Upper lobe of left lung (tissue), 4 donors: Measurements from ENCODE around the gene PRPF40A.

Source experiments
- CTCF ChIP-seq, 6 experiments: fragments of 450-650 bp in 4 of 6; fragments of 200-600 bp in 2 of 6; sonication (generic) in 2 of 6; IDR thresholded peaks; one replicate each; pipeline ENCODE4 v1.5.1; 2016 to 2019; ENCODE audit warnings: antibody characterized with exemption in 6 of 6
- EP300 ChIP-seq, 4 donors: sonication (generic); formaldehyde crosslinking; IDR thresholded peaks; one replicate each; pipeline ENCODE4 v1.5.1; 2017; ENCODE audit warnings: antibody characterized with exemption in 4 of 4, control low read depth in 2 of 4
- POLR2A ChIP-seq, 4 donors: fragments of 450-650 bp; IDR thresholded peaks; one replicate each; pipeline ENCODE4 v1.5.1; 2016 to 2017; ENCODE audit warnings: antibody characterized with exemption in 4 of 4, mild to moderate bottlenecking in 2 of 4
- POLR2AphosphoS5 ChIP-seq, 2 donors: sonication (generic); formaldehyde crosslinking; IDR thresholded peaks; one replicate each; pipeline ENCODE4 v1.5.1; 2017; ENCODE audit warnings: antibody characterized with exemption in 2 of 2

DNA sequence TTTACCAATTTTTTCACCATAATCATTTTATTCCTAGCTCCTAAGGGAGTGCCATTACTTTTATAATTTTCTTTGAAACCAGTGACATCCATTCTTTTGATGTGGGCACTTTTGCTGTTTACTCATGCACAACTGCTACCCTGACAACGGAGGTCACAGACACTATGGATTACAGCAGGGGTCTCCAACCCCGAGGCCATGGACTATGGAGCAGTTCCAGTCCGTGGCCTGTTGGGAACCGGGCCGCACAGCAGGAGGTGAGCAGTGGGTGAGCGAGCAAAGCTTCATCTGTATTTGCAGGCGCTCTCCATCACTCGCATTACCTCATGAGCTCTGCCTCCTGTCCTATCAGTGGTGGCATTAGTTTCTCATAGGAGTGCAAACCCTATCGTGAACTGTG lies 34.6 kb downstream of the PRPF40A start:
- TF ChIP-seq CTCF (IDR thresholded peaks at IDR 0.05), result no peak
- no peak for TF ChIP-seq EP300 (IDR thresholded peaks at IDR 0.05)
- no peak for TF ChIP-seq POLR2A (IDR thresholded peaks at IDR 0.05)
- TF ChIP-seq POLR2AphosphoS5 (IDR thresholded peaks at IDR 0.05), result no peak
